GM12872 (cell line): ENCODE measurements around the gene COMMD1.

Experiments
- TF ChIP-seq, protein P1 (sequence below): IDR thresholded peaks from 3 replicates; pipeline ENCODE4 v1.5.1; 2011; ENCODE audit warnings: low read depth, mild to moderate bottlenecking, low read length, moderate library complexity; ENCODE audit not compliant: insufficient read depth

COMMD1 gene

GRCh38 chr2:62180975-62181374 lies 275.5 kb downstream of the COMMD1 start:
- TF ChIP-seq, protein P1, sequence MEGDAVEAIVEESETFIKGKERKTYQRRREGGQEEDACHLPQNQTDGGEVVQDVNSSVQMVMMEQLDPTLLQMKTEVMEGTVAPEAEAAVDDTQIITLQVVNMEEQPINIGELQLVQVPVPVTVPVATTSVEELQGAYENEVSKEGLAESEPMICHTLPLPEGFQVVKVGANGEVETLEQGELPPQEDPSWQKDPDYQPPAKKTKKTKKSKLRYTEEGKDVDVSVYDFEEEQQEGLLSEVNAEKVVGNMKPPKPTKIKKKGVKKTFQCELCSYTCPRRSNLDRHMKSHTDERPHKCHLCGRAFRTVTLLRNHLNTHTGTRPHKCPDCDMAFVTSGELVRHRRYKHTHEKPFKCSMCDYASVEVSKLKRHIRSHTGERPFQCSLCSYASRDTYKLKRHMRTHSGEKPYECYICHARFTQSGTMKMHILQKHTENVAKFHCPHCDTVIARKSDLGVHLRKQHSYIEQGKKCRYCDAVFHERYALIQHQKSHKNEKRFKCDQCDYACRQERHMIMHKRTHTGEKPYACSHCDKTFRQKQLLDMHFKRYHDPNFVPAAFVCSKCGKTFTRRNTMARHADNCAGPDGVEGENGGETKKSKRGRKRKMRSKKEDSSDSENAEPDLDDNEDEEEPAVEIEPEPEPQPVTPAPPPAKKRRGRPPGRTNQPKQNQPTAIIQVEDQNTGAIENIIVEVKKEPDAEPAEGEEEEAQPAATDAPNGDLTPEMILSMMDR, result no peak

DNA sequence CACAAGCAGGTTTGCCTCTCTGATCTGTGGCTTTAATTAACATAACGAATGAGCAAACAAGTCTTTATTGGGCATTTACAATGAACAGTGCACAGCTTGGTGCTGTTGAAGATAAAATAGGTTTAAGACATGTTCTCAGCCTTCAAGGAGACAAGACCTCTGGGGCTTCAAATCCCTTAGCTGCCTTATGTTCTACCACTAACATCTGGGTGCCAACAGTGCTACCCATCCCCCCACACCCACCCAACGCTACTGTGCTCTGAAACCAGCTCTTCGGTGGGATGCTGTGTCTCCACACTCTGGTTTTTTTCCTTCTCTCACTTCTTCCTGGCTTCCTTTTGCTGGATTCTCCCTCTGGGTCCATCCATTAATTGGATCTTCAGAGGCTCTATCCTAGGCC lies 276.4 kb downstream of the COMMD1 start:
- TF ChIP-seq, protein P1, result no peak

GRCh38 chr2:62184512-62185230 lies 279.2 kb downstream of the COMMD1 start:
- TF ChIP-seq, protein P1, result no peak
